GM12878 (cell line): Measurements from ENCODE around the gene CYSLTR2. TPM values are rescaled to one million over a fixed set of nuclear protein-coding genes. Genes with fewer than 3 reads are reported as not detected.

ENCODE experiments used
- ATAC-seq: fragments of 200-7000 bp; cut with Tn5 transposase; 3 replicates; pipeline ENCODE4 v1.9.1; 2020; ENCODE audit warnings: mild to moderate bottlenecking, moderate library complexity
- BruUV-seq: library from RNA; stranded (reverse); fragments of 400-500 nt; replicated peaks from 2 replicates; lab custom pipeline; 2021; lab: Mats Ljungman, UMichigan
- CTCF ChIA-PET: fragments of 300-600 bp; sonication (Branson Sonifier 250); formaldehyde crosslinking; extraction: SDS; loops from one replicate; lab custom pipeline; 2021; ENCODE audit warnings: inconsistent platforms; lab: Yijun Ruan, JAX
- POLR2A ChIA-PET: fragments of 350-600 bp; formaldehyde crosslinking; extraction: SDS; loops from one replicate; lab custom pipeline; 2021; ENCODE audit warnings: inconsistent platforms; lab: Charles Lee
- RAD21 ChIA-PET: fragments of 300-600 bp; sonication (Branson Sonifier 250); formaldehyde crosslinking; loops from one replicate; lab custom pipeline; 2023; ENCODE audit warnings: antibody characterized with exemption; ENCODE audit not compliant: unreplicated experiment; lab: Charles Lee
- SMC1A ChIA-PET: fragments of 300-600 bp; sonication (Branson Sonifier 250); formaldehyde crosslinking; loops from one replicate; lab custom pipeline; 2023; ENCODE audit not compliant: unreplicated experiment, uncharacterized antibody; lab: Charles Lee
- DNase-seq: peaks from one replicate; pipeline ENCODE4 v3.0.0-alpha.2; 2011; ENCODE audit warnings: low read depth, low spot score
- FAIRE-seq: peaks from 3 replicates; lab custom pipeline; 2011; peaks lifted over from hg19 to GRCh38; lab: Jason Lieb, UNC
- H2AFZ ChIP-seq: 2 replicates; pipeline ENCODE4 v1.6.0; 2011; ENCODE audit warnings: low read depth, low read length, control low read depth; ENCODE audit not compliant: control insufficient read depth
- H3K27ac ChIP-seq: 2 replicates; pipeline ENCODE4 v1.5.1; 2011; ENCODE audit warnings: control low read depth; ENCODE audit not compliant: control insufficient read depth, insufficient read depth
- H3K27me3 ChIP-seq, 2 experiments: replicated peaks in 1 of 2; 2 replicates each; pipeline versions ENCODE4 v1.6.0 to v1.6.1; 2011; ENCODE audit warnings: low read length in 1 of 2; ENCODE audit not compliant: control insufficient read depth in 2 of 2, insufficient read depth in 2 of 2
- H3K36me3 ChIP-seq, 2 experiments: 2 replicates each; pipeline ENCODE4 v1.5.1; 2011; ENCODE audit warnings: low read length in 1 of 2; ENCODE audit not compliant: control insufficient read depth in 2 of 2, insufficient read depth in 2 of 2
- H3K4me1 ChIP-seq: 2 replicates; pipeline ENCODE4 v1.6.1; 2011; ENCODE audit warnings: mild to moderate bottlenecking, low read length, moderate library complexity, mixed read lengths; ENCODE audit not compliant: control insufficient read depth, insufficient read depth
- H3K4me2 ChIP-seq: 2 replicates; pipeline ENCODE4 v1.6.0; 2011; ENCODE audit warnings: control low read depth; ENCODE audit not compliant: control insufficient read depth, insufficient read depth
- H3K4me3 ChIP-seq: fragments of 200-600 bp; sonication (generic); 2 replicates; pipeline ENCODE4 v1.5.1; 2016
- H3K79me2 ChIP-seq: 2 replicates; pipeline ENCODE4 v1.6.0; 2011; ENCODE audit warnings: low read length; ENCODE audit not compliant: control insufficient read depth, insufficient read depth
- H3K9ac ChIP-seq: 2 replicates; pipeline ENCODE4 v1.8.0; 2011; ENCODE audit warnings: low read length, control low read depth, mixed read lengths; ENCODE audit not compliant: control insufficient read depth, insufficient read depth
- H3K9me3 ChIP-seq: replicated peaks from 3 replicates; pipeline ENCODE4 v1.5.1; 2011; ENCODE audit warnings: mild to moderate bottlenecking, low read length; ENCODE audit not compliant: control insufficient read depth, insufficient read depth
- H4K20me1 ChIP-seq: 2 replicates; pipeline ENCODE4 v1.6.0; 2011; ENCODE audit not compliant: control insufficient read depth, insufficient read depth
- BACH1 ChIP-seq: fragments of 450-650 bp; IDR thresholded peaks from 2 replicates; pipeline ENCODE4 v1.6.1; 2017; ENCODE audit warnings: mild to moderate bottlenecking, borderline replicate concordance
- BRCA1 ChIP-seq: IDR thresholded peaks from 2 replicates; pipeline ENCODE4 v1.6.1; 2011; ENCODE audit warnings: low read depth, low read length, improper control_type of control experiment
- ELK1 ChIP-seq: IDR thresholded peaks from 2 replicates; pipeline ENCODE4 v1.6.1; 2012; ENCODE audit warnings: low read depth, low read length, improper control_type of control experiment
- FOS ChIP-seq: IDR thresholded peaks from 3 replicates; pipeline ENCODE4 v1.6.1; 2011; ENCODE audit warnings: borderline replicate concordance; ENCODE audit not compliant: insufficient read length; ENCODE audit errors: extremely low read depth
- GABPA ChIP-seq: IDR thresholded peaks from 2 replicates; pipeline ENCODE4 v1.6.1; 2014; ENCODE audit warnings: antibody characterized with exemption, low read depth, mild to moderate bottlenecking, inconsistent platforms
- HDAC6 ChIP-seq: fragments of 200-600 bp; sonication (generic); IDR thresholded peaks from one replicate; pipeline ENCODE4 v1.8.0; 2017; ENCODE audit warnings: antibody characterized with exemption; ENCODE audit not compliant: unreplicated experiment
- JUNB ChIP-seq: IDR thresholded peaks from 2 replicates; pipeline ENCODE4 v1.6.1; 2016; ENCODE audit warnings: antibody characterized with exemption, mild to moderate bottlenecking
- KAT2A ChIP-seq: conservative IDR thresholded peaks from 2 replicates; pipeline ENCODE4 v1.6.1; 2011; ENCODE audit warnings: low read depth, low read length; ENCODE audit not compliant: control insufficient read depth
- LARP7 ChIP-seq: fragments of 450-650 bp; IDR thresholded peaks from 2 replicates; pipeline ENCODE4 v1.6.1; 2017; ENCODE audit warnings: mild to moderate bottlenecking
- MTA3 ChIP-seq: IDR thresholded peaks from 2 replicates; pipeline ENCODE4 v1.6.1; 2012; ENCODE audit warnings: low read length, inconsistent platforms, borderline replicate concordance
- NBN ChIP-seq: fragments of 450-650 bp; IDR thresholded peaks from 2 replicates; pipeline ENCODE4 v1.6.1; 2016
- PAX5 ChIP-seq: IDR thresholded peaks from 2 replicates; pipeline ENCODE4 v1.6.1; 2011; ENCODE audit warnings: low read depth, low read length, borderline replicate concordance
- POU2F2 ChIP-seq: IDR thresholded peaks from 3 replicates; pipeline ENCODE4 v1.6.1; 2011; ENCODE audit warnings: low read depth, mild to moderate bottlenecking, low read length, borderline replicate concordance
- RELB ChIP-seq: fragments of 450-650 bp; IDR thresholded peaks from 2 replicates; pipeline ENCODE4 v1.6.1; 2017; ENCODE audit warnings: low read depth, mild to moderate bottlenecking, moderate library complexity
- YBX1 ChIP-seq: fragments of 450-650 bp; IDR thresholded peaks from 2 replicates; pipeline ENCODE4 v1.6.1; 2016; ENCODE audit warnings: antibody characterized with exemption
- ZBED1 ChIP-seq: IDR thresholded peaks from 2 replicates; pipeline ENCODE4 v1.6.1; 2016; ENCODE audit warnings: borderline replicate concordance
- ZNF24 ChIP-seq: fragments of 450-650 bp; IDR thresholded peaks from 2 replicates; pipeline ENCODE4 v1.6.1; 2017; ENCODE audit warnings: antibody characterized with exemption, mild to moderate bottlenecking
- ZNF384 ChIP-seq: IDR thresholded peaks from 2 replicates; pipeline ENCODE4 v1.6.1; 2012; ENCODE audit warnings: low read depth, mild to moderate bottlenecking, low read length, improper control_type of control experiment, borderline replicate concordance
- ZNF687 ChIP-seq: fragments of 450-650 bp; IDR thresholded peaks from 2 replicates; pipeline ENCODE4 v1.6.1; 2017; ENCODE audit warnings: mild to moderate bottlenecking, moderate library complexity
- WGBS: methylation state at CpG from one replicate; pipeline ENCODE4 v1.1.6; 2016; ENCODE audit warnings: low lambda C conversion rate; ENCODE audit not compliant: insufficient replicate concordance, insufficient coverage; ENCODE audit errors: missing lambda C conversion rate; 5-methylcytosine and 5-hydroxymethylcytosine counted together
- in situ Hi-C: fragments of 300-500 bp; cut with MboI; formaldehyde crosslinking; loops from 9 replicates; pipeline ENCODE4 v1.14.3; 2018; ENCODE audit warnings: mixed read lengths
- intact Hi-C: fragments of 100-400 bp; cut with micrococcal nuclease; formaldehyde crosslinking; loops from one replicate; pipeline ENCODE4 v1.14.2; 2022; ENCODE audit not compliant: unreplicated experiment
- polyA plus RNA-seq, 11 experiments: library from polyadenylated mRNA; depleted of rRNA in 4 of 11; unstranded in 6 of 11; stranded (reverse) in 5 of 11; fragments of >200 nt; fragmentation: Nextera tagmentation in 4 of 11; fragmentation: Illumina TruSeq in 1 of 11; extraction: Ambion mirVana in 4 of 11; extraction: Trizol in 1 of 11; gene quantifications; 1 replicate in 1 of 11; 2 replicates in 10 of 11; pipeline versions ENCODE4 v1.2.1 to v1.2.3, GENCODE V29; 2011 to 2016; ENCODE audit warnings: inconsistent platforms in 2 of 11, missing spikeins in 2 of 11, low read depth in 1 of 11
- total RNA-seq, 4 experiments: library from RNA; depleted of rRNA in 3 of 4; stranded (reverse); fragments of >200 nt in 3 of 4; fragmentation: Illumina TruSeq in 1 of 4; extraction: Trizol in 1 of 4; gene quantifications; 2 replicates each; pipeline versions ENCODE4 v1.2.1 to v1.2.3, GENCODE V29; 2013 to 2021

CYSLTR2 gene
- total and polyA plus RNA-seq, 10 of the 15 experiments (the other 5 are each of a cell fraction or from before 2014, with no cell fraction given): 0.02 to 0.08 (median 0.03) TPM; not detected in 5

- no peak for TF ChIP-seq ZNF24
- no peak for TF ChIP-seq BACH1
- no peak for TF ChIP-seq ZBED1
- TF ChIP-seq GABPA: no peak
- TF ChIP-seq BRCA1: no peak
- TF ChIP-seq, all 136 proteins: peak for 0
These were observed 26.8 kb upstream of the CYSLTR2 start (continued) for GRCh38 chr13:48626726-48627451.

DNA sequence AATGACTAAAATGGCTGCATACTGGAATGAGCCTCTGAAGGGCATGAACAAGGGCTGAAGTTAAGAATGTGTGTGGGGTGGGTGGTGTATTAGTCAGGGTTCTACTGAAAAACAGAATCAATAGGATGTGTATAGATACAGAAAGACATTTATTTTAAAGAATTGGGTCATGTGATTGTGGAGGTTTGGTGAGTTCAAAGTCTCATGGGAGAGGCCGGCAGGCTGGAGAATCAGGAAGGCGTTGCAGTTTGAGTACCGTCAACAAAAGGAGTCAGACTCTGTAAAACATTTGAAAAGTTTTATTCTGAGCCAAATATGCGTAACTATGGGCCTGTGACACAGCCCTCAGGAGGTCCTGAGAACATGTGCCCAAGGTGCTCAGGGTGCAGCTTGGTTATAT lies 24.5 kb upstream of the CYSLTR2 start:
- no peak overlapping the region for H3K27ac ChIP-seq
- H3K9me3 ChIP-seq: no peaks in the 10 kb centered on the region
- H3K4me3 ChIP-seq: no peak overlapping the region
- ChIA-PET CTCF (no interaction called here), POLR2A (no interaction called here), SMC1A (no interaction called here), RAD21 (no interaction called here)
- no peak for FAIRE-seq
- no peaks in the 10 kb centered on the region for H3K4me1 ChIP-seq
- H3K36me3 ChIP-seq: no peaks in the 10 kb centered on the region
- no TSS peak for BruUV-seq
- intact Hi-C loops: no loop called here
- no peaks in the 10 kb centered on the region for H3K79me2 ChIP-seq
- whole genome bisulfite sequencing: 57% methylated on average over 4 of the region's 4 CpGs
- ATAC-seq: no peak
- H2AFZ ChIP-seq: no peak overlapping the region
- H3K4me2 ChIP-seq: no peak overlapping the region
- in situ Hi-C loops: no loop called here
- H3K9ac ChIP-seq: no peak overlapping the region
- DNase-seq: no peak
- H4K20me1 ChIP-seq: no peaks in the 10 kb centered on the region
- H3K27me3 ChIP-seq: no peaks in the 10 kb centered on the region
- TF ChIP-seq RELB: no peak
- no peak for TF ChIP-seq LARP7
- no peak for TF ChIP-seq YBX1
- TF ChIP-seq PAX5: no peak
- no peak for TF ChIP-seq POU2F2
- no peak for TF ChIP-seq ZNF384
- TF ChIP-seq HDAC6: no peak
- TF ChIP-seq ELK1: no peak
- no peak for TF ChIP-seq MTA3
- TF ChIP-seq NBN: no peak
- TF ChIP-seq KAT2A: no peak
- TF ChIP-seq JUNB: no peak
- TF ChIP-seq ZNF687: no peak
- TF ChIP-seq FOS: no peak
